CD14-positive monocyte (primary cell): ENCODE data around the gene BEST2. TPM values are rescaled to one million over a fixed set of nuclear protein-coding genes. Genes with fewer than 3 reads are reported as not detected.

Experiments used
- DNase-seq, 3 donors: peaks; one replicate each; pipeline ENCODE4 v3.0.0-alpha.2; 2011 to 2022
- H2AFZ ChIP-seq: 2 replicates; pipeline ENCODE4 v1.6.0; 2012; ENCODE audit warnings: mild to moderate bottlenecking, low read depth, low read length, inconsistent platforms; ENCODE audit not compliant: insufficient read depth, poor library complexity, severe bottlenecking
- H3K27ac ChIP-seq, 2 donors: 1 replicate in 1 of 2; 2 replicates in 1 of 2; pipeline ENCODE4 v1.5.1; 2012 to 2013; ENCODE audit warnings: low read length in 2 of 2, control low read depth in 1 of 2, inconsistent platforms in 1 of 2, low read depth in 1 of 2, mild to moderate bottlenecking in 1 of 2
- H3K27me3 ChIP-seq, 2 donors: one replicate each; pipeline versions ENCODE4 v1.6.0 to v1.6.1; 2011 to 2013; ENCODE audit warnings: low read length in 2 of 2; ENCODE audit not compliant: control insufficient read depth in 2 of 2, insufficient read depth in 2 of 2
- H3K36me3 ChIP-seq, 2 donors: replicated peaks in 1 of 2; 1 replicate in 1 of 2; 2 replicates in 1 of 2; pipeline versions ENCODE4 v1.5.1 to v1.6.1; 2012 to 2013; ENCODE audit warnings: low read length in 2 of 2, control low read depth in 1 of 2, inconsistent platforms in 1 of 2, mild to moderate bottlenecking in 1 of 2; ENCODE audit not compliant: insufficient read depth in 2 of 2, control insufficient read depth in 1 of 2
- H3K4me1 ChIP-seq, 2 donors: 1 replicate in 1 of 2; 2 replicates in 1 of 2; pipeline versions ENCODE4 v1.5.1 to v1.6.1; 2012 to 2013; ENCODE audit warnings: low read length in 2 of 2, control low read depth in 1 of 2, inconsistent platforms in 1 of 2, mild to moderate bottlenecking in 1 of 2, moderate library complexity in 1 of 2; ENCODE audit not compliant: insufficient read depth in 2 of 2, control insufficient read depth in 1 of 2
- H3K4me2 ChIP-seq: replicated peaks from 2 replicates; pipeline ENCODE3; 2012; ENCODE audit warnings: low read length, moderate library complexity, mild to moderate bottlenecking; ENCODE audit not compliant: poor library complexity, severe bottlenecking; ENCODE audit errors: extremely low read depth
- H3K4me3 ChIP-seq, 3 experiments: fragments of 200-600 bp in 1 of 3; sonication (generic) in 1 of 3; replicated peaks in 1 of 3; 1 replicate in 2 of 3; 2 replicates in 1 of 3; pipeline ENCODE4 v1.5.1; 2011 to 2013; ENCODE audit warnings: low read length in 3 of 3, mild to moderate bottlenecking in 3 of 3, control low read depth in 2 of 3, low read depth in 2 of 3, inconsistent platforms in 1 of 3, moderate library complexity in 1 of 3
- H3K79me2 ChIP-seq: 2 replicates; pipeline ENCODE4 v1.6.0; 2012; ENCODE audit warnings: mild to moderate bottlenecking, control low read depth, inconsistent platforms, low read length, moderate library complexity; ENCODE audit not compliant: insufficient read depth
- H3K9ac ChIP-seq: 2 replicates; pipeline ENCODE4 v1.6.0; 2017; ENCODE audit warnings: low read length, mild to moderate bottlenecking; ENCODE audit not compliant: insufficient read depth, poor library complexity, severe bottlenecking
- H3K9me3 ChIP-seq, 2 donors: replicated peaks in 1 of 2; 1 replicate in 1 of 2; 2 replicates in 1 of 2; pipeline versions ENCODE4 v1.5.1 to v1.6.1; 2012 to 2013; ENCODE audit warnings: low read length in 2 of 2, control low read depth in 1 of 2; ENCODE audit not compliant: control insufficient read depth in 1 of 2, insufficient read depth in 1 of 2
- H4K20me1 ChIP-seq: 2 replicates; pipeline ENCODE4 v1.6.0; 2012; ENCODE audit warnings: mild to moderate bottlenecking, low read length, control low read depth, moderate library complexity; ENCODE audit not compliant: insufficient read depth
- H3K27ac Mint-ChIP-seq, 7 donors: one replicate each; pipeline ENCODE4 v1.8.0; 2020; ENCODE audit warnings: mild to moderate bottlenecking in 7 of 7, mixed read lengths in 7 of 7, moderate library complexity in 6 of 7, inconsistent platforms in 2 of 7
- H3K27me3 Mint-ChIP-seq, 3 donors: one replicate each; pipeline ENCODE4 v1.8.0; 2021 to 2022; ENCODE audit warnings: low read depth in 3 of 3, mild to moderate bottlenecking in 3 of 3, mixed read lengths in 3 of 3, moderate library complexity in 3 of 3, inconsistent platforms in 1 of 3
- H3K36me3 Mint-ChIP-seq, 2 donors: one replicate each; pipeline ENCODE4 v1.8.0; 2020; ENCODE audit warnings: mixed read lengths in 2 of 2, inconsistent platforms in 1 of 2, mild to moderate bottlenecking in 1 of 2
- H3K4me1 Mint-ChIP-seq: one replicate; pipeline ENCODE4 v1.8.0; 2020; ENCODE audit warnings: mild to moderate bottlenecking, mixed read lengths
- H3K4me3 Mint-ChIP-seq, 2 donors: one replicate each; pipeline ENCODE4 v1.8.0; 2020; ENCODE audit warnings: mild to moderate bottlenecking in 2 of 2, mixed read lengths in 2 of 2, moderate library complexity in 1 of 2
- H3K9me3 Mint-ChIP-seq, 7 donors: one replicate each; pipeline ENCODE4 v1.8.0; 2020 to 2022; ENCODE audit warnings: mixed read lengths in 7 of 7, mild to moderate bottlenecking in 6 of 7, moderate library complexity in 6 of 7, inconsistent platforms in 2 of 7
- CTCF ChIP-seq: fragments of 200-600 bp; IDR thresholded peaks from one replicate; pipeline ENCODE4 v1.8.0; 2022; ENCODE audit warnings: antibody characterized with exemption, mild to moderate bottlenecking
- WGBS: methylation state at CpG from one replicate; pipeline ENCODE4 v1.1.5; 2013; ENCODE audit warnings: missing lambda C conversion rate; ENCODE audit not compliant: insufficient coverage; 5-methylcytosine and 5-hydroxymethylcytosine counted together
- intact Hi-C, 2 donors: fragments of 100-400 bp; cut with micrococcal nuclease; formaldehyde crosslinking; loops; one replicate each; pipeline versions ENCODE4 v1.15.0 to v1.15.1; 2023
- polyA plus RNA-seq, 3 donors: library from polyadenylated mRNA; depleted of rRNA in 1 of 3; unstranded in 2 of 3; stranded (reverse) in 1 of 3; fragments of 300-500 nt in 2 of 3; fragments of >200 nt in 1 of 3; fragmentation: Illumina TruSeq in 2 of 3; gene quantifications; 1 replicate in 2 of 3; 2 replicates in 1 of 3; pipeline ENCODE4 v1.2.3, GENCODE V29; 2012 to 2021

The BEST2 gene
- polyA plus RNA-seq, 3 donors = not detected

DNA sequence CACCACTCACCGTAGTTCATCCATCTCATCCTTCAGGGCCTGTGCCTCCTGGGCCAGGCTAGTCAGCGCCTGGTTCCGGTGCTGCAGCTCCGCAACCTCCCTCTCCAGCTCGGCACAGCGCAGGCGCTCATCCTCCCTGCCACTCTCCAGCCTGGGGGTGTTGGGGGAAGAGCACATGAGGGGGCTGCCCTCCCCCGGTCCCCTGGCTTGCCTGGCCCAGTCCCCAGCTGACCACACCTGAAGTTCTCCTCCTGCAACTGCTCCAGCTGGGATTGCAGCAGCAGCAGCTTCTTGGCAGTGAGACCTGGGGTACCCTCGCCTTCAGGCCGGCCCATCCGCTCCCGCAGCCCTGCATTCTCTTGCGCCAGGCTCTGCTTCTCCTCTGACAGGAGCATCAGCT lies 19.3 kb downstream of the BEST2 start:
- Histone ChIP-seq H3K4me1 (peaks cover 7 to 15% of the 10 kb centered on the region in 2 donors), H3K4me3 (no peak overlapping the region), H3K36me3 (no peaks in the 10 kb centered on the region), H3K79me2 (no peaks in the 10 kb centered on the region), H3K9ac (no peak overlapping the region), H4K20me1 (no peaks in the 10 kb centered on the region), H3K4me2 (no peak overlapping the region), H3K27ac (no peak overlapping the region), H3K9me3 (no peaks in the 10 kb centered on the region), H2AFZ (no peak overlapping the region), H3K27me3 (no peaks in the 10 kb centered on the region)
- intact Hi-C loops = no loop called here
- Mint-ChIP-seq H3K4me1 (peaks cover 12% of the 10 kb centered on the region), H3K27ac (no peak overlapping the region), H3K36me3 (peaks cover 14 to 31% of the 10 kb centered on the region in 2 donors), H3K27me3 (peaks cover 2 to 5% (median 3%) of the 10 kb centered on the region in 3 donors), H3K4me3 (no peak overlapping the region), H3K9me3 (no peaks in the 10 kb centered on the region)
- TF ChIP-seq CTCF = no peak
- no peak for DNase-seq
- 98% methylated on average over 10 of the region's 13 CpGs for WGBS

DNA sequence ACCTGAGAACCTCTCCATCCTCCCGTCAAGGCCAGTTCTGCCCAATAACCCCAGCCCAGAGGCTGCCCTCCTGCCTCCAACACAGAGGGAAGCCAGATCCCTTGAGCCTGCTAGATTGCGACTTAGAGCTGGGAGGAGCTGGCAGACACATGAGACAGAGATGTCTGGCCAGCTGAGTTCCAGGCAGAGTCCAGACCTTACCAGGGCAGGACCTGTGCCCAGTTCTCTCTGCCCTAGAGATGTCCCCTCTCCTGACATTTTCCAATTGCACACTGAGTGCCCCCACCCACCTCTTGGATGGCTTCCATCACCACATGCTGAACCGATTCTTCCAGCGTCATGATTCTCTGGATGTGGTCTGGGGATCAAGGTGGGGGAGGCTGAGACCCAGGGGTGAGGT lies 20.7 kb downstream of the BEST2 start:
- TF ChIP-seq CTCF = no peak
- no peak overlapping the region for H3K9ac ChIP-seq
- no peak for DNase-seq
- no peaks in the 10 kb centered on the region for H3K9me3 ChIP-seq
- H3K36me3 ChIP-seq = no peaks in the 10 kb centered on the region
- peaks cover 2% of the 10 kb centered on the region for H4K20me1 ChIP-seq
- Mint-ChIP-seq H3K4me1 (peaks cover 15% of the 10 kb centered on the region), H3K9me3 (no peaks in the 10 kb centered on the region), H3K27me3 (peaks cover 2 to 5% (median 3%) of the 10 kb centered on the region in 3 donors), H3K4me3 (no peak overlapping the region), H3K36me3 (peaks cover 12 to 25% of the 10 kb centered on the region in 2 donors), H3K27ac (peak overlapping the region in 1 of 7 donors; percentile 26)
- H3K4me3 ChIP-seq = no peak overlapping the region
- H3K79me2 ChIP-seq = peaks cover 7% of the 10 kb centered on the region
- H3K27ac ChIP-seq = no peak overlapping the region
- no peak overlapping the region for H3K4me2 ChIP-seq
- intact Hi-C loops = no loop called here
- 85% methylated on average over 2 of the region's 4 CpGs for WGBS
- peaks cover 17 to 22% of the 10 kb centered on the region in 2 donors for H3K4me1 ChIP-seq
- H2AFZ ChIP-seq = no peak overlapping the region
- no peaks in the 10 kb centered on the region for H3K27me3 ChIP-seq
